ENCODE data around the gene RPTOR.

RPTOR gene

DNA sequence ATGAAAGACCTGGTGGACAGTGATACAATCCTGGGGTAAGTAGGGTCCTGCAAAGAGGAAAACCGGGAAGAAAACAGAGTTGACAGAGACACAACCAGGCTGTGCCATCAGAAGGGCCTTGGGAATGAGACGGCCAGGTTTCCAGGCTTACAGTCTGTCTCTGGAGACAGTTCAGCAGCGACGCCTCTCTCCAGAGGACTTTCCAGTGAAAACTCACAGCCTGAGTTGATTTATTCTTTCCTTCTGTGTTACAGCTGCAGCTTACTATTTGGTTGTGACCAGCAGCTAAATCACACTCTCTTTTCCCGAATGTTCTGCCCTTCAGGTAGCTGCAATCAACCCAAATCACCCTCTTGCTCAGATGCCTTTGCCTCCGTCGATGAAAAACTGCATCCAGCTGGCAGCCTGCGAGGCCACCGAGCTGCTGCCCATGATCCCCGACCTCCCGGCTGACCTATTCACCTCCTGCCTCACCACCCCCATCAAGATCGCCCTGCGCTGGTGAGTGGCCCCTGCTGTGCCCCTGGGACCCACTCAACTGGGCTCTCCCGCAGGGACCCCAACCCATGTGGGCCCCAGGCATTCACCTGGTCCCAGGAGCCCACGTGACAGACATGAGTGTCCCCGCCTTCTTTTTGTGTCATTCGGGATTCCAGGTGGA is 209.2 kb downstream of the RPTOR start:
- no peak for TF ChIP-seq PPARA (CRISPR knock-in tag; IDR thresholded peaks at IDR 0.05; ENCODE audit: borderline replicate concordance)
- TF ChIP-seq ZFP30 (CRISPR knock-in tag; IDR thresholded peaks at IDR 0.05), result no peak
- TF ChIP-seq, protein P1, sequence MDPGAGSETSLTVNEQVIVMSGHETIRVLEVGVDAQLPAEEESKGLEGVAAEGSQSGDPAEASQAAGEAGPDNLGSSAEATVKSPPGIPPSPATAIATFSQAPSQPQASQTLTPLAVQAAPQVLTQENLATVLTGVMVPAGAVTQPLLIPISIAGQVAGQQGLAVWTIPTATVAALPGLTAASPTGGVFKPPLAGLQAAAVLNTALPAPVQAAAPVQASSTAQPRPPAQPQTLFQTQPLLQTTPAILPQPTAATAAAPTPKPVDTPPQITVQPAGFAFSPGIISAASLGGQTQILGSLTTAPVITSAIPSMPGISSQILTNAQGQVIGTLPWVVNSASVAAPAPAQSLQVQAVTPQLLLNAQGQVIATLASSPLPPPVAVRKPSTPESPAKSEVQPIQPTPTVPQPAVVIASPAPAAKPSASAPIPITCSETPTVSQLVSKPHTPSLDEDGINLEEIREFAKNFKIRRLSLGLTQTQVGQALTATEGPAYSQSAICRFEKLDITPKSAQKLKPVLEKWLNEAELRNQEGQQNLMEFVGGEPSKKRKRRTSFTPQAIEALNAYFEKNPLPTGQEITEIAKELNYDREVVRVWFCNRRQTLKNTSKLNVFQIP (CRISPR knock-in tag; IDR thresholded peaks at IDR 0.05; ENCODE audit: borderline replicate concordance, low read depth), result no peak
- TF ChIP-seq, protein P2, sequence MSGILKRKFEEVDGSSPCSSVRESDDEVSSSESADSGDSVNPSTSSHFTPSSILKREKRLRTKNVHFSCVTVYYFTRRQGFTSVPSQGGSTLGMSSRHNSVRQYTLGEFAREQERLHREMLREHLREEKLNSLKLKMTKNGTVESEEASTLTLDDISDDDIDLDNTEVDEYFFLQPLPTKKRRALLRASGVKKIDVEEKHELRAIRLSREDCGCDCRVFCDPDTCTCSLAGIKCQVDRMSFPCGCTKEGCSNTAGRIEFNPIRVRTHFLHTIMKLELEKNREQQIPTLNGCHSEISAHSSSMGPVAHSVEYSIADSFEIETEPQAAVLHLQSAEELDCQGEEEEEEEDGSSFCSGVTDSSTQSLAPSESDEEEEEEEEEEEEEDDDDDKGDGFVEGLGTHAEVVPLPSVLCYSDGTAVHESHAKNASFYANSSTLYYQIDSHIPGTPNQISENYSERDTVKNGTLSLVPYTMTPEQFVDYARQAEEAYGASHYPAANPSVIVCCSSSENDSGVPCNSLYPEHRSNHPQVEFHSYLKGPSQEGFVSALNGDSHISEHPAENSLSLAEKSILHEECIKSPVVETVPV (CRISPR knock-in tag; IDR thresholded peaks at IDR 0.05), result no peak
- no peak for TF ChIP-seq ZFP3 (CRISPR knock-in tag; IDR thresholded peaks at IDR 0.05)
- TF ChIP-seq TCF4 (CRISPR knock-in tag; IDR thresholded peaks at IDR 0.05; ENCODE audit: borderline replicate concordance), result no peak
- no peak for TF ChIP-seq RARB (CRISPR knock-in tag; IDR thresholded peaks at IDR 0.05)
- TF ChIP-seq ARNTL (CRISPR knock-in tag; IDR thresholded peaks at IDR 0.05; ENCODE audit: borderline replicate concordance, low read depth), result no peak
- TF ChIP-seq SNAI2 (CRISPR knock-in tag; IDR thresholded peaks at IDR 0.05), result no peak
- TF ChIP-seq ZNF565 (CRISPR knock-in tag; conservative IDR thresholded peaks at IDR 0.05; ENCODE audit: low read depth), result no peak
- no peak for TF ChIP-seq GLIS3 (CRISPR knock-in tag; IDR thresholded peaks at IDR 0.05)
- TF ChIP-seq ISL1 (CRISPR knock-in tag; IDR thresholded peaks at IDR 0.05), result no peak
- TF ChIP-seq ZNF8 (CRISPR knock-in tag; IDR thresholded peaks at IDR 0.05), result no peak
- TF ChIP-seq TOX (CRISPR knock-in tag; IDR thresholded peaks at IDR 0.05; ENCODE audit: borderline replicate concordance), result no peak
- TF ChIP-seq OSR1 (CRISPR knock-in tag; IDR thresholded peaks at IDR 0.05), result no peak
- TF ChIP-seq, protein P3, sequence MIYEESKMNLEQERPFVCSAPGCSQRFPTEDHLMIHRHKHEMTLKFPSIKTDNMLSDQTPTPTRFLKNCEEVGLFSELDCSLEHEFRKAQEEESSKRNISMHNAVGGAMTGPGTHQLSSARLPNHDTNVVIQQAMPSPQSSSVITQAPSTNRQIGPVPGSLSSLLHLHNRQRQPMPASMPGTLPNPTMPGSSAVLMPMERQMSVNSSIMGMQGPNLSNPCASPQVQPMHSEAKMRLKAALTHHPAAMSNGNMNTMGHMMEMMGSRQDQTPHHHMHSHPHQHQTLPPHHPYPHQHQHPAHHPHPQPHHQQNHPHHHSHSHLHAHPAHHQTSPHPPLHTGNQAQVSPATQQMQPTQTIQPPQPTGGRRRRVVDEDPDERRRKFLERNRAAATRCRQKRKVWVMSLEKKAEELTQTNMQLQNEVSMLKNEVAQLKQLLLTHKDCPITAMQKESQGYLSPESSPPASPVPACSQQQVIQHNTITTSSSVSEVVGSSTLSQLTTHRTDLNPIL (CRISPR knock-in tag; IDR thresholded peaks at IDR 0.05; ENCODE audit: low read depth), result no peak
- TF ChIP-seq ZC3H10 (CRISPR knock-in tag; IDR thresholded peaks at IDR 0.05), result no peak
- no peak for TF ChIP-seq BACH2 (CRISPR knock-in tag; IDR thresholded peaks at IDR 0.05; ENCODE audit: borderline replicate concordance)
- TF ChIP-seq ZNF70 (CRISPR knock-in tag; IDR thresholded peaks at IDR 0.05), result no peak
- TF ChIP-seq CSDC2 (CRISPR knock-in tag; IDR thresholded peaks at IDR 0.05), result no peak

DNA sequence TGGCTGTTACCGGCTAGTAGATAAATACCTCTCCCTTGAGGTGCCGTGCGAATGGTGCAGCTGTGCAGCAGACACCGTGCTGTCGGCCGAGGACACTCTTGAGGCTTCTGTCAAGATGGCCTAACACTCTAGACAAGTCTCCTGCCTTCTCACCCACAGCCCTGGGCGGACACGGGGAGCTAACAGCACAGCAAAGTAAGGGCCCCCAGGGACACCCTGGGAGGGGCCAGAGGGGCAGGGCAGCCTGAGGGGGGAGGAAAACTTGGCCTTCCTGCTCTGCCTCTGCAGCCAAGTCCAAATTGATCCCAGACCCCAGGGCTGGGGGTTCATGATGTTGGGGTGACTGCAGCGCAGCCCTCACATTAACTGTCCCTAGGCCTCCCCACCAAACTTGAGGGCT is 210.2 kb downstream of the RPTOR start:
- TF ChIP-seq, protein P1 (CRISPR knock-in tag; IDR thresholded peaks at IDR 0.05; ENCODE audit: borderline replicate concordance, low read depth), result no peak
- TF ChIP-seq PPARA (CRISPR knock-in tag; IDR thresholded peaks at IDR 0.05; ENCODE audit: borderline replicate concordance) (no peak), TSHZ2 (CRISPR knock-in tag; IDR thresholded peaks at IDR 0.05) (no peak), OSR1 (CRISPR knock-in tag; IDR thresholded peaks at IDR 0.05) (no peak), ESRRG (CRISPR knock-in tag; IDR thresholded peaks at IDR 0.05) (no peak), TOX (CRISPR knock-in tag; IDR thresholded peaks at IDR 0.05; ENCODE audit: borderline replicate concordance) (no peak), SNAI2 (CRISPR knock-in tag; IDR thresholded peaks at IDR 0.05) (no peak), ISL1 (CRISPR knock-in tag; IDR thresholded peaks at IDR 0.05) (no peak), ZNF565 (CRISPR knock-in tag; conservative IDR thresholded peaks at IDR 0.05; ENCODE audit: low read depth) (no peak), ZNF8 (CRISPR knock-in tag; IDR thresholded peaks at IDR 0.05) (no peak)
- TF ChIP-seq, protein P4, sequence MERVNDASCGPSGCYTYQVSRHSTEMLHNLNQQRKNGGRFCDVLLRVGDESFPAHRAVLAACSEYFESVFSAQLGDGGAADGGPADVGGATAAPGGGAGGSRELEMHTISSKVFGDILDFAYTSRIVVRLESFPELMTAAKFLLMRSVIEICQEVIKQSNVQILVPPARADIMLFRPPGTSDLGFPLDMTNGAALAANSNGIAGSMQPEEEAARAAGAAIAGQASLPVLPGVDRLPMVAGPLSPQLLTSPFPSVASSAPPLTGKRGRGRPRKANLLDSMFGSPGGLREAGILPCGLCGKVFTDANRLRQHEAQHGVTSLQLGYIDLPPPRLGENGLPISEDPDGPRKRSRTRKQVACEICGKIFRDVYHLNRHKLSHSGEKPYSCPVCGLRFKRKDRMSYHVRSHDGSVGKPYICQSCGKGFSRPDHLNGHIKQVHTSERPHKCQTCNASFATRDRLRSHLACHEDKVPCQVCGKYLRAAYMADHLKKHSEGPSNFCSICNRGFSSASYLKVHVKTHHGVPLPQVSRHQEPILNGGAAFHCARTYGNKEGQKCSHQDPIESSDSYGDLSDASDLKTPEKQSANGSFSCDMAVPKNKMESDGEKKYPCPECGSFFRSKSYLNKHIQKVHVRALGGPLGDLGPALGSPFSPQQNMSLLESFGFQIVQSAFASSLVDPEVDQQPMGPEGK (CRISPR knock-in tag; IDR thresholded peaks at IDR 0.05; ENCODE audit: borderline replicate concordance), result no peak
- TF ChIP-seq, protein P2 (CRISPR knock-in tag; IDR thresholded peaks at IDR 0.05), result no peak
- no peak for ATAC-seq

More for the DNA sequence above, 209.2 kb downstream of the RPTOR start:
- ATAC-seq, result no peak

Measured in SK-N-SH treated with all-trans-retinoic acid at 6 μM for 48 hours (cell line).